ENCODE measurements around the gene C12orf54. TPM values are rescaled to one million over a fixed set of nuclear protein-coding genes. Genes with fewer than 3 reads are reported as not detected.
"Not testable (repeated sequence)": the region's sequence is repeated elsewhere in the genome, so short reads cannot be mapped to it uniquely, and the experiment has no call there.

C12orf54 gene
- polyA plus RNA-seq, 1 of the 3 experiments (the other 2 are of a cell fraction), result not detected

- Histone ChIP-seq H3K4me1 (ENCODE audit: control insufficient read depth in 1 of 2, insufficient read depth in 2 of 2, low read depth in 1 of 2, low read length in 1 of 2) (no peaks in the 10 kb centered on the region), H3K27me3 (ENCODE audit: insufficient read depth) (no peaks in the 10 kb centered on the region), H3F3A (replicated peaks; ENCODE audit: insufficient read depth) (no peaks in the 10 kb centered on the region), H3K9me2 (no peaks in the 10 kb centered on the region), H3K27ac (ENCODE audit: low read depth in 2 of 2, low read length in 1 of 2) (no peak overlapping the region), H3K9me3 (no peaks in the 10 kb centered on the region), H3K36me3 (replicated peaks in 1 of 2; ENCODE audit: control insufficient read depth in 1 of 2, insufficient read depth in 2 of 2, low read length in 1 of 2) (no peaks in the 10 kb centered on the region), H4K20me1 (ENCODE audit: insufficient read depth) (no peaks in the 10 kb centered on the region), H3K9ac (no peak overlapping the region), H3K4me2 (no peak overlapping the region), H3K4me3 (ENCODE audit: low read depth in 2 of 2, low read length in 1 of 2) (no peak overlapping the region), H3K79me2 (ENCODE audit: insufficient read depth) (no peaks in the 10 kb centered on the region), H2AFZ (ENCODE audit: low read depth) (no peak overlapping the region)
- ChIA-PET POLR2A (no interaction called here), CTCF (no interaction called here)
- WGBS (ENCODE audit: low lambda C conversion rate), result 11% methylated on average over 1 of the region's 1 CpG
- DNase-seq, result no peak
- TF ChIP-seq SIN3A (IDR thresholded peaks at IDR 0.05; ENCODE audit: borderline replicate concordance, low read depth, low read length) (no peak), FOXM1 (IDR thresholded peaks at IDR 0.05; ENCODE audit: low read depth) (no peak), RCOR1 (IDR thresholded peaks at IDR 0.05; ENCODE audit: low read length) (no peak), CTCF (IDR thresholded peaks at IDR 0.05) (no peak), EZH2phosphoT487 (IDR thresholded peaks at IDR 0.05; ENCODE audit: borderline replicate concordance, low read depth) (no peak), USF1 (IDR thresholded peaks at IDR 0.05; ENCODE audit: borderline replicate concordance, low read depth) (no peak), JUND (IDR thresholded peaks at IDR 0.05) (no peak), YY1 (IDR thresholded peaks at IDR 0.05; ENCODE audit: low read depth) (no peak), MXI1 (IDR thresholded peaks at IDR 0.05; ENCODE audit: low read depth, low read length) (no peak), RFX5 (IDR thresholded peaks at IDR 0.05; ENCODE audit: low read length) (no peak), RXRA (IDR thresholded peaks at IDR 0.05; ENCODE audit: borderline replicate concordance, low read depth) (no peak), FOSL2 (IDR thresholded peaks at IDR 0.05; ENCODE audit: borderline replicate concordance, low read depth) (no peak), NFIC (IDR thresholded peaks at IDR 0.05; ENCODE audit: borderline replicate concordance) (no peak), GABPA (IDR thresholded peaks at IDR 0.05; ENCODE audit: low read depth) (no peak), ELF1 (IDR thresholded peaks at IDR 0.05) (no peak), TCF12 (IDR thresholded peaks at IDR 0.05) (no peak), FOXJ3 (CRISPR knock-in tag; IDR thresholded peaks at IDR 0.05) (no peak)
Observed at GRCh38 chr12:48451372-48451771, 30.9 kb upstream of the C12orf54 start.

GRCh38 chr12:48452961-48453360 is 29.3 kb upstream of the C12orf54 start:
- POLR2A ChIA-PET; CTCF ChIA-PET; H3K27me3 ChIP-seq (ENCODE audit: insufficient read depth): not testable (repeated sequence)

More at GRCh38 chr12:48452961-48453360, 29.3 kb upstream of the C12orf54 start:
- H3K4me1 ChIP-seq (ENCODE audit: control insufficient read depth in 1 of 2, insufficient read depth in 2 of 2, low read depth in 1 of 2, low read length in 1 of 2); H3K79me2 ChIP-seq (ENCODE audit: insufficient read depth); H3K4me2 ChIP-seq; H3K9me2 ChIP-seq; H3K4me3 ChIP-seq (ENCODE audit: low read depth in 2 of 2, low read length in 1 of 2); H3K9ac ChIP-seq; H3F3A ChIP-seq (replicated peaks; ENCODE audit: insufficient read depth); H2AFZ ChIP-seq (ENCODE audit: low read depth); DNase-seq; H3K36me3 ChIP-seq (replicated peaks in 1 of 2; ENCODE audit: control insufficient read depth in 1 of 2, insufficient read depth in 2 of 2, low read length in 1 of 2); H3K9me3 ChIP-seq; H4K20me1 ChIP-seq (ENCODE audit: insufficient read depth); H3K27ac ChIP-seq (ENCODE audit: low read depth in 2 of 2, low read length in 1 of 2): not testable (repeated sequence)
- WGBS (ENCODE audit: low lambda C conversion rate), result 2% methylated on average over 2 of the region's 2 CpGs
